Glutamatergic neuron (in vitro differentiated cells): ENCODE data around the gene CARMIL1. TPM values are rescaled to one million over a fixed set of nuclear protein-coding genes. Genes with fewer than 3 reads are reported as not detected.

ENCODE experiments used
- DNase-seq: peaks from one replicate; pipeline ENCODE4 v3.0.0; 2022
- H3K27ac Mint-ChIP-seq: one replicate; pipeline ENCODE4 v1.8.0; 2020; ENCODE audit warnings: mild to moderate bottlenecking, mixed read lengths, inconsistent platforms; ENCODE audit not compliant: unreplicated experiment
- H3K27me3 Mint-ChIP-seq: one replicate; pipeline ENCODE4 v1.8.0; 2020; ENCODE audit warnings: mild to moderate bottlenecking, moderate library complexity, mixed read lengths, inconsistent platforms; ENCODE audit not compliant: unreplicated experiment
- H3K36me3 Mint-ChIP-seq: one replicate; pipeline ENCODE4 v1.8.0; 2020; ENCODE audit warnings: mild to moderate bottlenecking, mixed read lengths, inconsistent platforms; ENCODE audit not compliant: unreplicated experiment
- H3K4me1 Mint-ChIP-seq: one replicate; pipeline ENCODE4 v1.8.0; 2020; ENCODE audit warnings: mild to moderate bottlenecking, low read depth, mixed read lengths, inconsistent platforms; ENCODE audit not compliant: unreplicated experiment
- H3K4me3 Mint-ChIP-seq: one replicate; pipeline ENCODE4 v1.8.0; 2020; ENCODE audit warnings: mild to moderate bottlenecking, mixed read lengths, inconsistent platforms; ENCODE audit not compliant: unreplicated experiment
- H3K9me3 Mint-ChIP-seq: one replicate; pipeline ENCODE4 v1.8.0; 2020; ENCODE audit warnings: mild to moderate bottlenecking, moderate library complexity, mixed read lengths, inconsistent platforms; ENCODE audit not compliant: unreplicated experiment
- CTCF ChIP-seq: fragments of 200-600 bp; sonication (generic); IDR thresholded peaks from one replicate; pipeline ENCODE4 v1.5.0; 2021; ENCODE audit not compliant: partially characterized antibody, unreplicated experiment
- total RNA-seq: library from RNA; stranded (reverse); fragmentation: NEBNext Ultra II Directional; extraction: Animal tissue kit (Norgen Biotek cat#: 25700); gene quantifications from one replicate; pipeline ENCODE4 v1.2.1, GENCODE V29; 2021; ENCODE audit not compliant: unreplicated experiment

Gene CARMIL1
- total RNA-seq, 1 donor from 2014 or later = 4.8 TPM

- Mint-ChIP-seq H3K4me3 (no peak overlapping the region), H3K9me3 (no peaks in the 10 kb centered on the region), H3K27ac (no peak overlapping the region), H3K27me3 (no peaks in the 10 kb centered on the region), H3K4me1 (peaks cover 2% of the 10 kb centered on the region), H3K36me3 (no peaks in the 10 kb centered on the region)
- no peak for DNase-seq
- TF ChIP-seq CTCF = no peak
These were observed 11.3 kb downstream of the CARMIL1 start for GRCh38 chr6:25290306-25291060.

- no peaks in the 10 kb centered on the region for H3K36me3 Mint-ChIP-seq
- no peak for DNase-seq
- no peaks in the 10 kb centered on the region for H3K27me3 Mint-ChIP-seq
- H3K9me3 Mint-ChIP-seq = no peaks in the 10 kb centered on the region
- no peak for TF ChIP-seq CTCF
- no peak overlapping the region for H3K27ac Mint-ChIP-seq
- H3K4me3 Mint-ChIP-seq = peak overlapping the region; percentile 30
- peaks cover 20% of the 10 kb centered on the region for H3K4me1 Mint-ChIP-seq
These were observed 13.2 kb downstream of the CARMIL1 start for GRCh38 chr6:25292384-25292783.

- Mint-ChIP-seq H3K27me3 (no peaks in the 10 kb centered on the region), H3K27ac (no peak overlapping the region), H3K36me3 (no peaks in the 10 kb centered on the region), H3K4me1 (peaks cover 18% of the 10 kb centered on the region), H3K9me3 (no peaks in the 10 kb centered on the region), H3K4me3 (no peak overlapping the region)
- no peak for TF ChIP-seq CTCF
- DNase-seq = no peak
These were observed 16.5 kb downstream of the CARMIL1 start for GRCh38 chr6:25295651-25296050.

- Mint-ChIP-seq H3K4me1 (peaks cover 23% of the 10 kb centered on the region), H3K27ac (peak overlapping the region; percentile 82), H3K9me3 (no peaks in the 10 kb centered on the region), H3K27me3 (no peaks in the 10 kb centered on the region), H3K36me3 (no peaks in the 10 kb centered on the region), H3K4me3 (peak overlapping the region; percentile 18)
- TF ChIP-seq CTCF = no peak
- DNase-seq = no peak
These were observed 17.2 kb downstream of the CARMIL1 start for GRCh38 chr6:25296217-25296905.

GRCh38 chr6:25297039-25297441, 17.9 kb downstream of the CARMIL1 start:
- peaks cover 28% of the 10 kb centered on the region for H3K4me1 Mint-ChIP-seq
- no peaks in the 10 kb centered on the region for H3K36me3 Mint-ChIP-seq
- DNase-seq = no peak
- H3K27me3 Mint-ChIP-seq = no peaks in the 10 kb centered on the region
- no peaks in the 10 kb centered on the region for H3K9me3 Mint-ChIP-seq
- no peak overlapping the region for H3K27ac Mint-ChIP-seq
- TF ChIP-seq CTCF = no peak
- no peak overlapping the region for H3K4me3 Mint-ChIP-seq
